Transverse colon (tissue), 4 donors: ENCODE data around the gene CLINT1.

Experiments used
- EP300 ChIP-seq: sonication (generic); formaldehyde crosslinking; IDR thresholded peaks from one replicate; pipeline ENCODE4 v1.6.1; 2017; ENCODE audit warnings: antibody characterized with exemption, low read depth
- POLR2A ChIP-seq: fragments of 450-650 bp; IDR thresholded peaks from one replicate; pipeline ENCODE4 v1.6.1; 2016; ENCODE audit warnings: antibody characterized with exemption, mild to moderate bottlenecking, moderate library complexity
- POLR2AphosphoS5 ChIP-seq, 3 donors: sonication (generic); formaldehyde crosslinking; IDR thresholded peaks; one replicate each; pipeline ENCODE4 v1.6.1; 2016; ENCODE audit warnings: antibody characterized with exemption in 3 of 3
- TF ChIP-seq, protein P1 (sequence below), 5 experiments: fragments of 200-600 bp in 3 of 5; fragments of 450-650 bp in 2 of 5; sonication (generic) in 3 of 5; IDR thresholded peaks; 1 replicate in 2 of 5; 2 replicates in 3 of 5; pipeline ENCODE4 v1.5.1; 2016 to 2017; ENCODE audit warnings: antibody characterized with exemption in 5 of 5, inconsistent platforms in 3 of 5, mild to moderate bottlenecking in 2 of 5, moderate library complexity in 1 of 5

DNA sequence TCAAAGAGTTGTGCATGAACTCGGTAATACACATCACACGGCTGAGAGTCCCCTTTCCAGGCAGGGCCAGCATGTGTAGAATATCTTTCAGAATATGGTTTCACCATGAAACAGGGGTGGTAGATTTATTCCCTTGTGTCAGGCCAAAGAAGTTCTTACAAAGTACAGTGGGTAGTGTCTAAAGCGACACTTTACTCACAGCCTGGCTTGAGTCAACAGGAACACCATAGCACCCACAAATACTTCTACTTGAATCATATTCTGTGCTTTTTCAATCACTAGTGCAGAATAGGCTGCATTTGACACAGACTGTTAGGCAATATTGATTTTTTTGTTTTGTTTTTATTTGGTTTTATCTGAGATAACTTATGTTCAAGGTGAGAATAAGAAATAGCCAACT is 102.8 kb downstream of the CLINT1 start:
- TF ChIP-seq, protein P1, sequence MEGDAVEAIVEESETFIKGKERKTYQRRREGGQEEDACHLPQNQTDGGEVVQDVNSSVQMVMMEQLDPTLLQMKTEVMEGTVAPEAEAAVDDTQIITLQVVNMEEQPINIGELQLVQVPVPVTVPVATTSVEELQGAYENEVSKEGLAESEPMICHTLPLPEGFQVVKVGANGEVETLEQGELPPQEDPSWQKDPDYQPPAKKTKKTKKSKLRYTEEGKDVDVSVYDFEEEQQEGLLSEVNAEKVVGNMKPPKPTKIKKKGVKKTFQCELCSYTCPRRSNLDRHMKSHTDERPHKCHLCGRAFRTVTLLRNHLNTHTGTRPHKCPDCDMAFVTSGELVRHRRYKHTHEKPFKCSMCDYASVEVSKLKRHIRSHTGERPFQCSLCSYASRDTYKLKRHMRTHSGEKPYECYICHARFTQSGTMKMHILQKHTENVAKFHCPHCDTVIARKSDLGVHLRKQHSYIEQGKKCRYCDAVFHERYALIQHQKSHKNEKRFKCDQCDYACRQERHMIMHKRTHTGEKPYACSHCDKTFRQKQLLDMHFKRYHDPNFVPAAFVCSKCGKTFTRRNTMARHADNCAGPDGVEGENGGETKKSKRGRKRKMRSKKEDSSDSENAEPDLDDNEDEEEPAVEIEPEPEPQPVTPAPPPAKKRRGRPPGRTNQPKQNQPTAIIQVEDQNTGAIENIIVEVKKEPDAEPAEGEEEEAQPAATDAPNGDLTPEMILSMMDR (IDR thresholded peaks at IDR 0.05) = no peak
- TF ChIP-seq POLR2A = no peak
- TF ChIP-seq EP300 = no peak
- TF ChIP-seq POLR2AphosphoS5 (IDR thresholded peaks at IDR 0.05) = no peak
